SJSA1 (cell line): ENCODE data around the gene RNF213. TPM values are rescaled to one million over a fixed set of nuclear protein-coding genes. Genes with fewer than 3 reads are reported as not detected.

Experiments used
- DNase-seq, 2 experiments: peaks; one replicate each; pipeline ENCODE4 v3.0.0-alpha.2; 2015 to 2020; ENCODE audit warnings: low spot score in 2 of 2, low read depth in 1 of 2
- H3K27ac ChIP-seq: fragments of 250-450 bp; sonication (Bioruptor Pico); 2 replicates; pipeline ENCODE4 v1.5.1; 2020; ENCODE audit warnings: mild to moderate bottlenecking, moderate library complexity
- H3K27me3 ChIP-seq: fragments of 250-450 bp; sonication (Bioruptor Pico); replicated peaks from 2 replicates; pipeline ENCODE4 v1.5.1; 2020; ENCODE audit warnings: mild to moderate bottlenecking, moderate library complexity
- H3K36me3 ChIP-seq: fragments of 250-450 bp; sonication (Bioruptor Pico); 2 replicates; pipeline ENCODE4 v1.5.1; 2020; ENCODE audit warnings: mild to moderate bottlenecking
- H3K4me1 ChIP-seq: fragments of 250-450 bp; sonication (Bioruptor Pico); replicated peaks from 2 replicates; pipeline ENCODE4 v1.6.1; 2021; ENCODE audit warnings: mild to moderate bottlenecking
- H3K4me3 ChIP-seq: fragments of 250-450 bp; sonication (Bioruptor Pico); 2 replicates; pipeline ENCODE4 v1.5.1; 2020; ENCODE audit warnings: mild to moderate bottlenecking
- H3K9me3 ChIP-seq: fragments of 250-450 bp; sonication (Bioruptor Pico); replicated peaks from 2 replicates; pipeline ENCODE4 v1.5.1; 2020; ENCODE audit warnings: mild to moderate bottlenecking
- total RNA-seq: library from RNA; depleted of rRNA; stranded (reverse); fragments of >200 nt; shearing (Covaris generic); gene quantifications from 2 replicates; pipeline ENCODE4 v1.2.3, GENCODE V29; 2014; rRNA removed

Gene RNF213
- total RNA-seq, 1 experiment from 2014 or later, result 49.8 TPM

DNA sequence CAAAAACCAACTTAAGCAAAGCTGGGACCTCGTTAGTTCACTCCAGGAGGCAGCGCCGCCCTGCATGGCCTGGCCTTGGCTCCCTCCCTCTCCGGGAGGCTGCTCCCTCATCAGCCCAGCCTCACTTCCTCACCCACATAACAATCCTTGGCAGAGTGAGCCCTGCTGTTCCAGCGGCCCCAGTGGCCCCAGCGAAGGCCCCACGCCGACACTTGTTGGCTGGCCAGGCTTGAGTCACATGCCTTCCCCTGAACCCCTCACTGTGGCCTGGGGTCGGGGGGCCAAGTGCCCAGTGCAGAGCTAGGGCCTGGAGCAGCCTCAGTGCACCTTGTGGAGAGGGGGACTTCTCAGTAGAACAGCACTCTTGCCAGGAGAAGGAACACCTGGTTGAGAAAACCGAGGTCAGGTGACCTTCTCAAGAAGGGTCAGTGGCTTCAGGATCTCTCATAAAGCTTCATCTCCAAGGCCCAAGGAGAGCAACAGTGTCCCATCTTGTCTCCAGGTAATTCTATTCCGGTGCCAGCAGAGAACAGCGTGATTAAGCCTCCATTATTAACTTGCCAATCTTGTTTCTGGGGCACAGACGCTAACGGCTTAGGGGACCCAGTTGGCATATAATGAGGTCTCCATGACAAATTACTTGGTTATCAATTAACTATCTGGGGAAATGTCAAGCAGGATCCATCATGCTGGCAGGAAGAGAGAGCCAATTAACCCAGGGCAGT lies 181.1 kb downstream of the RNF213 start:
- Histone ChIP-seq H3K36me3 (no peaks in the 10 kb centered on the region), H3K27ac (no peak overlapping the region), H3K27me3 (no peaks in the 10 kb centered on the region; the same call in 1 of the 2 replicates), H3K9me3 (no peaks in the 10 kb centered on the region), H3K4me3 (no peak overlapping the region), H3K4me1 (peaks cover 7% of the 10 kb centered on the region)
- DNase-seq, result no peak

- no peak overlapping the region for H3K4me3 ChIP-seq
- peaks cover 10% of the 10 kb centered on the region for H3K4me1 ChIP-seq
- DNase-seq, result no peak
- H3K36me3 ChIP-seq, result no peaks in the 10 kb centered on the region
- H3K9me3 ChIP-seq, result no peaks in the 10 kb centered on the region
- no peaks in the 10 kb centered on the region; the same call in 1 of the 2 replicates for H3K27me3 ChIP-seq
- no peak overlapping the region for H3K27ac ChIP-seq
These were observed 181.6 kb downstream of the RNF213 start for GRCh38 chr17:80442323-80442659.

DNA sequence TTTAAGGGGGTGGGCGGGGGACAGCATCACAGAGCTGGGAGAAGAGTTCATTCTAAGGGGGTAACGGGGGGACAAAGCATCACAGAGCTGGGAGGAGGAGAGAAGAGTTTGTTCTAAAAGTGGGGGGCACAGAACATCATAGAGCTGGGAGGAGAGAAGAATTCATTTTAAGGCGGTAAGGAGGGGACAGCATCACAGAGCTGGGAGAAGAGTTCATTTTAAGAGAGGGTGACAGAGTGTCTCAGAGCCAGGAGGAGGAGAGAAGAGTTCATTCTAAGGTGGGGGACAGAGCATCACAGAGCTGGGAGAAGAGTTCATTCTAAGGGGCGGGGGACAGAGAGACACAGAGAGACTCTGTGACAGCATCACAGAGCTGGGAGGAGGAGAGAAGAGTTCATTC lies 182.1 kb downstream of the RNF213 start:
- H3K27ac ChIP-seq, result no peak overlapping the region

GRCh38 chr17:80443498-80443897 lies 182.8 kb downstream of the RNF213 start:
- Histone ChIP-seq H3K4me1 (peaks cover 10% of the 10 kb centered on the region), H3K9me3 (no peaks in the 10 kb centered on the region), H3K36me3 (no peaks in the 10 kb centered on the region), H3K4me3 (no peak overlapping the region), H3K27me3 (no peaks in the 10 kb centered on the region; the same call in 1 of the 2 replicates), H3K27ac (no peak overlapping the region)
- DNase-seq, result no peak

More for the DNA sequence above, 182.1 kb downstream of the RNF213 start:
- Histone ChIP-seq H3K4me1 (peaks cover 10% of the 10 kb centered on the region), H3K9me3 (no peaks in the 10 kb centered on the region), H3K4me3 (no peak overlapping the region), H3K27me3 (no peaks in the 10 kb centered on the region; the same call in 1 of the 2 replicates), H3K36me3 (no peaks in the 10 kb centered on the region)
- no peak for DNase-seq

DNA sequence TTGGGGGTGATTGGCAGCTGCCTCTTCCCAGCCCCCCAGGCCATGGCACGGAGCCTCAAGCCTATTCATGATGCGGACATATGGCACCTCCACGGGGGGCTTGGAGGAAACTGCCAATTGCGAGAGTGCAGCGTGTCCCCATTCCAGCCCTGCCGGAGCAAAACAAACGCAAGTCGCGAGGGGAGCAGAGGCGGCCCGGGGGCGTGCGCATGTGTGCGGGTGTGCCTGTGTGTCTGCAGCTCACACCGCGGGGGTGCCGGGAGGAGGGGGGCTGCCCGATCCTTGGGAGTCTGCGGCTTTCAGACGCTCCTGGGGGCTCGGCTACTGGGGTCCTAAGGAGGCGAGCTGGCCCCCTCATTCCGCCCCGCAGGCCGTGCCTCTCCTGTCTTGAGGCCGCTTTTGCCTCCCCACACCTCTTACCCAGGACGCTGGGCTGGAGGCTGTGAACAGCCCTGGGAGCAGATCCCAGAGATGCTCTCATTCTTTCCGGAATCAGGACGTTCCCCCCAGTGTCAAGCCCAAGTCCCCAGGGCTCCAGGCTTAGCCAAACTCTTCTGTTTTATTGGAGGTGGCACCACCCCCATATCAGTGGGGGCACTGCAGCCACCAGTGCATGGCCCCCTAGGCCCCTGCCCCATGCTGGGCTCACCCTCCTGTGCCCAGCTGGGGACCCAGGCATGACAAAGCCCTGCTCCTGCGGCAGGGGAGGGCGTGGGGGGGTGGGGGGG lies 183.4 kb downstream of the RNF213 start:
- Histone ChIP-seq H3K27me3 (no peaks in the 10 kb centered on the region; the same call in 1 of the 2 replicates), H3K27ac (no peak overlapping the region), H3K9me3 (no peaks in the 10 kb centered on the region), H3K4me1 (peaks cover 10% of the 10 kb centered on the region), H3K4me3 (no peak overlapping the region), H3K36me3 (no peaks in the 10 kb centered on the region)
- no peak for DNase-seq

DNA sequence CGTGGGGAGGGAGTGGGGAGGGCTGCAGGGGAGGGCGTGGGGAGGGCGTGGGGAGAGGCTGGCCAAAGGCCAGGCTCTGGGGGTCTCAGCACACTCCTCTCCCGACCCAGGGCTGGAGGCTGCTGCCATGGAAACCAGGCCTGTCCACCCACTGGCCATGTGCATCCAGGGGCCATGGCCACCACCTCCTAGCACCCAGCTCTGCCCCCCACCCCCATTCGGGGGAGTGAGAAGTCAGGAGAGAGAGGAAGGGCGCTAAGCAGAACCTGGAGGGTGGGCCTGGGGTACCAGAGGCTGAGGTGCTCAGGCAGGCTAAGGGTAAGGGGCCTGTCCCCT lies 184.0 kb downstream of the RNF213 start:
- Histone ChIP-seq H3K4me3 (no peak overlapping the region), H3K27me3 (no peaks in the 10 kb centered on the region; the same call in 1 of the 2 replicates), H3K27ac (no peak overlapping the region), H3K9me3 (no peaks in the 10 kb centered on the region), H3K36me3 (no peaks in the 10 kb centered on the region), H3K4me1 (peaks cover 13% of the 10 kb centered on the region)
- DNase-seq, result no peak

GRCh38 chr17:80445007-80445725 lies 184.5 kb downstream of the RNF213 start:
- H3K27ac ChIP-seq, result no peak overlapping the region
- DNase-seq, result no peak
- no peaks in the 10 kb centered on the region for H3K36me3 ChIP-seq
- no peak overlapping the region for H3K4me3 ChIP-seq
- H3K27me3 ChIP-seq, result no peaks in the 10 kb centered on the region; the same call in 1 of the 2 replicates
- no peaks in the 10 kb centered on the region for H3K9me3 ChIP-seq
- H3K4me1 ChIP-seq, result peaks cover 18% of the 10 kb centered on the region

- no peak overlapping the region for H3K27ac ChIP-seq
- no peaks in the 10 kb centered on the region for H3K9me3 ChIP-seq
- no peak for DNase-seq
- H3K4me1 ChIP-seq, result peaks cover 24% of the 10 kb centered on the region
- H3K36me3 ChIP-seq, result no peaks in the 10 kb centered on the region
- H3K27me3 ChIP-seq, result no peaks in the 10 kb centered on the region; the same call in 1 of the 2 replicates
- no peak overlapping the region for H3K4me3 ChIP-seq
These were observed 185.1 kb downstream of the RNF213 start for GRCh38 chr17:80445726-80446110.

DNA sequence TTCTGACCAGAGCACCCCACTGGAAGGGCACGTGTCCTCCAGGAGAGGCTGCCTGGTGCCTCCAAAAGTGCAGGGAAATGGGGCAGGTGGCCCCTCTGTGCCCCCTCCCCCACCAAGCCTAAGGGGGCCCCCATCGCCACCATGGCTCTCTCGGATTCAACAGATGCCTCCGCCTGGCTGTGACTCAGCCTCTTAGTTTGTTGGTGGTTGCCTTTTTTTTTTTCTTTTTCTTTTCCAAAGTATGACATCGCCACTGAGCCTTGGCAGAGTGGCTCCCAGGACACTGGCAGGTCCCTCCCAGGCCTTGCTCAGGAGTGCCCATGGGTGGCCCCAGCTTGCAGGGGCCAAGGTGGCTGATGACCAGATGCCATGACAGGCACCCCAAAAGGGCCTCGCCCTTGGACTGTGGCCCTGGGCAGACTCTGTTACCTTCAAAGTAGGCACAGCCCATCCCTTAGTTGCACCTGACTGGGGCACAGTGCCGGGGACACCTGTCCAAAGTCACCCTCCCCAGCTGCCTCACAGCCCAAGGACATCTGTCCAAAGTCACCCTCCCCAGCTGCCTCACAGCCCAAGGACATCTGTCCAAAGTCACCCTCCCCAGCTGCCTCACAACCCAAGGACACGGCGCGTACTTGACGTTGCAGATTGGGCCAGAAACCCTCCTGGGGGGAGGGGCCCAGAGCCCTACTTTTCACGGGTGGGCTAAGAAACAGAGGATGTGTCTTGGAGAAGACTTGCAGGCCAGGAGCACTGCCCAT lies 186.2 kb downstream of the RNF213 start:
- H3K27me3 ChIP-seq, result no peaks in the 10 kb centered on the region; the same call in 1 of the 2 replicates
- H3K36me3 ChIP-seq, result no peaks in the 10 kb centered on the region
- H3K27ac ChIP-seq, result no peak overlapping the region
- no peak overlapping the region for H3K4me3 ChIP-seq
- peaks cover 29% of the 10 kb centered on the region for H3K4me1 ChIP-seq
- no peaks in the 10 kb centered on the region for H3K9me3 ChIP-seq
- DNase-seq, result no peak

- H3K36me3 ChIP-seq, result no peaks in the 10 kb centered on the region
- no peaks in the 10 kb centered on the region; the same call in 1 of the 2 replicates for H3K27me3 ChIP-seq
- peaks cover 29% of the 10 kb centered on the region for H3K4me1 ChIP-seq
- DNase-seq, result no peak
- H3K27ac ChIP-seq, result no peak overlapping the region
- no peaks in the 10 kb centered on the region for H3K9me3 ChIP-seq
- no peak overlapping the region for H3K4me3 ChIP-seq
These were observed 187.1 kb downstream of the RNF213 start for GRCh38 chr17:80447790-80448189.

Other genes with a start within 250 kb of the RNF213 start
- gene TBC1D16, start 225.0 kb upstream of the RNF213 start, total RNA-seq, result 39.5 and 42.0 TPM in 2 replicates
- gene CCDC40, start 224.2 kb upstream of the RNF213 start, total RNA-seq, result 2.2 TPM in 1 of 2 replicates, not detected in the other
- gene GAA, start 159.3 kb upstream of the RNF213 start, total RNA-seq, result 35.7 and 49.9 TPM in 2 replicates
- 192 and 232 TPM in 2 replicates for gene EIF4A3, start 113.7 kb upstream of the RNF213 start, total RNA-seq
- not detected in 2 replicates for gene CARD14, start 90.8 kb upstream of the RNF213 start, total RNA-seq
- 18.6 and 26.5 TPM in 2 replicates for gene SGSH, start 40.5 kb upstream of the RNF213 start, total RNA-seq
- 12.3 and 14.3 TPM in 2 replicates for gene SLC26A11, start 40.4 kb upstream of the RNF213 start, total RNA-seq
- gene ENDOV, start 154.3 kb downstream of the RNF213 start, total RNA-seq, result 25.6 and 34.1 TPM in 2 replicates
- gene NPTX1, start 215.8 kb downstream of the RNF213 start, total RNA-seq, result 0.32 TPM in 1 of 2 replicates, not detected in the other